ENCODE data around the gene SGMS2. TPM values are rescaled to one million over a fixed set of nuclear protein-coding genes. Genes with fewer than 3 reads are reported as not detected.
"Not testable (repeated sequence)": the region's sequence is repeated elsewhere in the genome, so short reads cannot be mapped to it uniquely, and the experiment has no call there.

SGMS2 gene
- total RNA-seq, 1 donor from 2014 or later, result not detected

DNA sequence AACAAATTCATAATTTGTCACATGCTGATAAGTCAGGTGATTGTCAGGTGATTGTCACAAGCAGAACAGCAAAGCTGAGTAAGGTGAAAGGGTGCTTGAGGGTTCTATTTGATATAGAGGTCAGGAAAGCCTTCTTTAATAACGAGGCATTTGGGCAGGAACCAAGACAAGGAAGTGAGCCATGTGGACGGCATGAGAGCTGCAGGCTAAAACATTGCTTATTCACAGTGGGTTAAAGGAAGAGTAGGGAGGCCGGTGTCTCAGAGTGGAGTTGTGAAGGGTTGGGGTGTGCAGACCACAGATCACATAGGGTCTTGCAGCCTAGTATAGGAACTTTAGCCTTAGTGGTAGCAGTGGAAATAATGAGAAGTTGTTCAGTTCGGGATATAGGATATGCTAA is 75.3 kb downstream of the SGMS2 start:
- no peaks in the 10 kb centered on the region for H3K9me3 Mint-ChIP-seq (ENCODE audit: unreplicated experiment)
- TF ChIP-seq, protein P1, sequence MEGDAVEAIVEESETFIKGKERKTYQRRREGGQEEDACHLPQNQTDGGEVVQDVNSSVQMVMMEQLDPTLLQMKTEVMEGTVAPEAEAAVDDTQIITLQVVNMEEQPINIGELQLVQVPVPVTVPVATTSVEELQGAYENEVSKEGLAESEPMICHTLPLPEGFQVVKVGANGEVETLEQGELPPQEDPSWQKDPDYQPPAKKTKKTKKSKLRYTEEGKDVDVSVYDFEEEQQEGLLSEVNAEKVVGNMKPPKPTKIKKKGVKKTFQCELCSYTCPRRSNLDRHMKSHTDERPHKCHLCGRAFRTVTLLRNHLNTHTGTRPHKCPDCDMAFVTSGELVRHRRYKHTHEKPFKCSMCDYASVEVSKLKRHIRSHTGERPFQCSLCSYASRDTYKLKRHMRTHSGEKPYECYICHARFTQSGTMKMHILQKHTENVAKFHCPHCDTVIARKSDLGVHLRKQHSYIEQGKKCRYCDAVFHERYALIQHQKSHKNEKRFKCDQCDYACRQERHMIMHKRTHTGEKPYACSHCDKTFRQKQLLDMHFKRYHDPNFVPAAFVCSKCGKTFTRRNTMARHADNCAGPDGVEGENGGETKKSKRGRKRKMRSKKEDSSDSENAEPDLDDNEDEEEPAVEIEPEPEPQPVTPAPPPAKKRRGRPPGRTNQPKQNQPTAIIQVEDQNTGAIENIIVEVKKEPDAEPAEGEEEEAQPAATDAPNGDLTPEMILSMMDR (IDR thresholded peaks at IDR 0.05; ENCODE audit: partially characterized antibody, unreplicated experiment), result no peak
- H3K36me3 Mint-ChIP-seq (ENCODE audit: unreplicated experiment), result no peaks in the 10 kb centered on the region

DNA sequence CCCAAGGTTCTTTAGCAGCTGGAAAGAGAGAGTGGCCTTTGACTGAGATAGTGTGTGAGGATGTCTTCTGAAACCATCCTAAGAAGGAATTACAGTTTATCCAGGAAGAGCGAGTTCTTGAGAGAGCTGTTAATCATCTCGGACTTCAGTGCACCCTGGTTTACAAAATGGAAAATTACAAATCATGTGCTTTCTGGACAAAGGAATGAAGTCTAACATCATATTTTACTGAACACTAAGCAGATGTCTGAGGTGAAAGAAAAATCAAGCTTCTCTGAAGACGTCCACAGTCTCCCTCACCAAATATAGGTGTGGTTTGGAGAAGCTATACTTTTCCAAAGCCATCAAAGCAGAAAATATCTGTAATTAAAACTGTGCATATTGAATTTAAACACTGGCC is 75.8 kb downstream of the SGMS2 start:
- H3K27me3 Mint-ChIP-seq (ENCODE audit: unreplicated experiment), result no peaks in the 10 kb centered on the region
- TF ChIP-seq, protein P1 (IDR thresholded peaks at IDR 0.05; ENCODE audit: partially characterized antibody, unreplicated experiment), result no peak
- H3K36me3 Mint-ChIP-seq (ENCODE audit: unreplicated experiment), result no peaks in the 10 kb centered on the region
- no peak overlapping the region for H3K4me3 Mint-ChIP-seq (ENCODE audit: unreplicated experiment)
- no peaks in the 10 kb centered on the region for H3K9me3 Mint-ChIP-seq (ENCODE audit: unreplicated experiment)
- H3K27ac Mint-ChIP-seq (ENCODE audit: unreplicated experiment), result no peak overlapping the region
- no peaks in the 10 kb centered on the region for H3K4me1 Mint-ChIP-seq (ENCODE audit: low read depth, unreplicated experiment)
- DNase-seq, result no peak

More for the DNA sequence above, 75.3 kb downstream of the SGMS2 start:
- no peaks in the 10 kb centered on the region for H3K4me1 Mint-ChIP-seq (ENCODE audit: low read depth, unreplicated experiment)
- H3K4me3 Mint-ChIP-seq (ENCODE audit: unreplicated experiment), result no peak overlapping the region
- no peak overlapping the region for H3K27ac Mint-ChIP-seq (ENCODE audit: unreplicated experiment)
- H3K27me3 Mint-ChIP-seq (ENCODE audit: unreplicated experiment), result no peaks in the 10 kb centered on the region
- DNase-seq, result no peak

DNA sequence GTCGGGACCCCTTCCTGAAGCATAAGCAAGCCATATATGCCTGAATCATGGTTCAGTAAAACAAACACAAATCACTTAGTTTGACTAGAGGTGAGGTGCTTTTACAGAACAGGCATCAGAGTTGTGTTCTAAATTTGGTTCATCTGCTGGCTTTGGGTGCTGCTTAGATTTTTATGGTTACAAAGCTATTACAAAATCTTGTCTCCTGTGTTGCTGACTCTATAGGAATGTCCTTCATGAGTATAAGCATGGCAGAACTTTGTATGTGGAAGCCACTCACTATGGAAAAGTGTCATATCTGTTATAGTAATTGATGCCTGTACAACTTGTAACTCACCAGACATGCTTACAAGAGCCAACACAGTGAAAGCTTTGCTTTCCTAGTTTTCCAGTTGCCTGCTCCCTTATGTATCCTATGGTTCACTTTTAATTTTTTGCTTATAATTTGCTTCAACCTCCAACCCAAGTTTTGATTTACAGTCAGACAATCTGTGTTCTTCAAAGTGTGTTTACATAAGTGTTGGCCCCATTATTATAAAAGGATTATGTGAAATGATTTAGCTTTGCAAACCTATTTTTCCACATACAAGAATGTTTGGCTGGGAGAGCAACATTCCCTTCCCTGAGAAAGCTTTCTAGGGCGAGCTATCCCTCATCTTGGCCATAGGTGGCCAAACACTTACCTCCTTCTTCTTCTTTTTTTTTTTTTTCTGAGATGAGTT is 76.6 kb downstream of the SGMS2 start:
- H3K36me3 Mint-ChIP-seq (ENCODE audit: unreplicated experiment), result no peaks in the 10 kb centered on the region
- H3K4me3 Mint-ChIP-seq (ENCODE audit: unreplicated experiment), result no peak overlapping the region
- H3K27ac Mint-ChIP-seq (ENCODE audit: unreplicated experiment), result no peak overlapping the region

DNA sequence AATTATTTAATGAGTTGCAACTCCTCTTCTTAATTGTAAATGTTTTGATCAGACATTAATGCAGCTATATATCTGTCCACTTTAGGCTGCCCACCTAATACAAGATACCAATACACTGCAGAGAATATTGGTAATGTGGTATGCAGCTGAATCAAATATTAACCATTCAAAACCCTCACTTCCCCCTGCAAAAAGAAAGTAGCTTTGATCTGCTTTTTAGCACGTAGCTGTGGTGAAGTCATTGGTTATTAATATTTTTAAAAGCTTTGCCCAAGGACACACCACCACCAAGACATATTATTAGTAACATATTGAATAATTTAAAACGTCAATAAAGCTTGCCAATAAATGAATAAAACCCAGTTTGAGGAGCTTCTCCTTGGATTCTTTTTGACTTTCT is 78.0 kb downstream of the SGMS2 start:
- no peak for DNase-seq
- TF ChIP-seq, protein P1 (IDR thresholded peaks at IDR 0.05; ENCODE audit: partially characterized antibody, unreplicated experiment), result no peak
- Mint-ChIP-seq H3K4me1 (ENCODE audit: low read depth, unreplicated experiment) (no peaks in the 10 kb centered on the region), H3K27ac (ENCODE audit: unreplicated experiment) (no peak overlapping the region), H3K36me3 (ENCODE audit: unreplicated experiment) (no peaks in the 10 kb centered on the region), H3K9me3 (ENCODE audit: unreplicated experiment) (no peaks in the 10 kb centered on the region), H3K27me3 (ENCODE audit: unreplicated experiment) (no peaks in the 10 kb centered on the region), H3K4me3 (ENCODE audit: unreplicated experiment) (no peak overlapping the region)

More for the DNA sequence above, 76.6 kb downstream of the SGMS2 start:
- Mint-ChIP-seq H3K27me3 (ENCODE audit: unreplicated experiment) (no peaks in the 10 kb centered on the region), H3K4me1 (ENCODE audit: low read depth, unreplicated experiment) (no peaks in the 10 kb centered on the region), H3K9me3 (ENCODE audit: unreplicated experiment) (no peaks in the 10 kb centered on the region)
- DNase-seq, result no peak
- TF ChIP-seq, protein P1 (IDR thresholded peaks at IDR 0.05; ENCODE audit: partially characterized antibody, unreplicated experiment), result no peak

DNA sequence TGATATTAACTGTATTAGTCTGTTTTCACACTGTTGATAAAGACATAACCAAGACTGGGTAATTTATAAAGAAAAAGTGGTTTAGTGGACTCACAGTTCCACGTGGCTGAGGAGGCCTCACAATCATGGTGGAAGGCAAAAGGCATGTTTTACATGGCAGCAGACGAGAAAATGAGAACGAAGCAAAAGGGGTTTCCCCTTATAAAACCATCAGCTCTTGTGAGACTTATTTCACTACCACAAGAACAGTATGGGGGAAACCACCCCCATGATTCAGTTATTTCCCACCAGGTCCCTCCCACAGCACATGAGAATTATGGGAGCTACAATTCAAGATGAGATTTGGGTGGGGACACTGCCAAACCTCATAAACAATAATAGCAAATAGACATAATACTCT is 80.3 kb downstream of the SGMS2 start:
- not testable (repeated sequence) for H3K9me3 Mint-ChIP-seq (ENCODE audit: unreplicated experiment); H3K4me3 Mint-ChIP-seq (ENCODE audit: unreplicated experiment); H3K27me3 Mint-ChIP-seq (ENCODE audit: unreplicated experiment); DNase-seq; H3K4me1 Mint-ChIP-seq (ENCODE audit: low read depth, unreplicated experiment); H3K36me3 Mint-ChIP-seq (ENCODE audit: unreplicated experiment); H3K27ac Mint-ChIP-seq (ENCODE audit: unreplicated experiment)
